HG02938 (cell line): Measurements from ENCODE around the gene CCDC28B.
A peak's percentile ranks its signal among the peaks of the same experiment; 100 is the strongest.

ENCODE experiments used
- ATAC-seq: cut with Tn5 transposase; IDR thresholded peaks from one replicate; pipeline ENCODE4 v1.9.1; 2021; ENCODE audit warnings: mild to moderate bottlenecking, moderate library complexity; ENCODE audit not compliant: unreplicated experiment

The CCDC28B gene

GRCh38 chr1:32249831-32250525 lies 49.6 kb downstream of the CCDC28B start:
- peak; percentile 49 for ATAC-seq

GRCh38 chr1:32250893-32251716 lies 50.7 kb downstream of the CCDC28B start, which contains the start of gene LCK:
Gene LCK, plus strand, starts transcription at chr1:32251265. Its CDS starts 23,065 bp downstream, at chr1:32274330.
- ATAC-seq, result no peak
